Trophoblast cell (in vitro differentiated cells and primary cell): Measurements from ENCODE around the gene MINPP1.

Source experiments
- DNase-seq, 2 donors: peaks; one replicate each; pipeline ENCODE4 v3.0.0-alpha.2; 2016
- H2AFZ ChIP-seq: 2 replicates; pipeline ENCODE4 v1.6.1; 2013; ENCODE audit warnings: low read length, moderate library complexity, mild to moderate bottlenecking; ENCODE audit not compliant: insufficient read depth, poor library complexity
- H2AK5ac ChIP-seq: 2 replicates; pipeline ENCODE4 v1.6.1; 2013; ENCODE audit warnings: mild to moderate bottlenecking, low read length
- H2BK120ac ChIP-seq: 2 replicates; pipeline ENCODE4 v1.6.1; 2013; ENCODE audit warnings: low read length, mild to moderate bottlenecking, moderate library complexity; ENCODE audit not compliant: insufficient read depth, poor library complexity
- H2BK12ac ChIP-seq: 2 replicates; pipeline ENCODE4 v1.6.1; 2013; ENCODE audit warnings: mild to moderate bottlenecking, low read length, moderate library complexity
- H2BK5ac ChIP-seq: 2 replicates; pipeline ENCODE4 v1.6.1; 2013; ENCODE audit warnings: low read length, low read depth, moderate library complexity, mild to moderate bottlenecking; ENCODE audit not compliant: poor library complexity
- H3K14ac ChIP-seq: 2 replicates; pipeline ENCODE4 v1.6.1; 2013; ENCODE audit warnings: mild to moderate bottlenecking, low read length
- H3K18ac ChIP-seq: 2 replicates; pipeline ENCODE4 v1.6.1; 2013; ENCODE audit warnings: mild to moderate bottlenecking, low read length
- H3K23ac ChIP-seq: 2 replicates; pipeline ENCODE4 v1.6.1; 2013; ENCODE audit warnings: low read length
- H3K27ac ChIP-seq: 2 replicates; pipeline ENCODE4 v1.5.1; 2013; ENCODE audit warnings: low read depth, mild to moderate bottlenecking, inconsistent platforms, low read length, moderate library complexity
- H3K27me3 ChIP-seq: 2 replicates; pipeline ENCODE4 v1.6.1; 2013; ENCODE audit warnings: inconsistent platforms, mild to moderate bottlenecking, low read length, moderate library complexity; ENCODE audit not compliant: insufficient read depth
- H3K36me3 ChIP-seq, 2 experiments: 1 replicate in 1 of 2; 2 replicates in 1 of 2; pipeline ENCODE4 v1.6.1; 2013; ENCODE audit warnings: low read length in 2 of 2, mild to moderate bottlenecking in 2 of 2, moderate library complexity in 1 of 2; ENCODE audit not compliant: insufficient read depth in 2 of 2, control insufficient read depth in 1 of 2
- H3K4ac ChIP-seq: 2 replicates; pipeline ENCODE4 v1.6.1; 2013; ENCODE audit warnings: low read depth, mild to moderate bottlenecking, low read length, moderate library complexity
- H3K4me1 ChIP-seq, 2 experiments: 1 replicate in 1 of 2; 2 replicates in 1 of 2; pipeline ENCODE4 v1.6.1; 2013; ENCODE audit warnings: low read length in 2 of 2, mild to moderate bottlenecking in 2 of 2, moderate library complexity in 1 of 2; ENCODE audit not compliant: insufficient read depth in 2 of 2, control insufficient read depth in 1 of 2
- H3K4me2 ChIP-seq: 2 replicates; pipeline ENCODE4 v1.6.1; 2013; ENCODE audit warnings: inconsistent platforms, mild to moderate bottlenecking, low read length, moderate library complexity
- H3K4me3 ChIP-seq: 2 replicates; pipeline ENCODE4 v1.5.1; 2013; ENCODE audit warnings: mild to moderate bottlenecking, low read depth, low read length, inconsistent platforms
- H3K79me1 ChIP-seq: one replicate; pipeline ENCODE4 v1.6.1; 2013; ENCODE audit warnings: low read length
- H3K79me2 ChIP-seq: 2 replicates; pipeline ENCODE4 v1.6.1; 2013; ENCODE audit warnings: low read length, mild to moderate bottlenecking; ENCODE audit not compliant: control insufficient read depth, insufficient read depth, poor library complexity
- H3K9ac ChIP-seq: 2 replicates; pipeline ENCODE4 v1.6.1; 2013; ENCODE audit warnings: mild to moderate bottlenecking, low read length
- H3K9me3 ChIP-seq: 2 replicates; pipeline ENCODE4 v1.6.1; 2013; ENCODE audit warnings: low read depth, mild to moderate bottlenecking, control low read depth, inconsistent platforms, low read length; ENCODE audit not compliant: insufficient read depth
- H4K12ac ChIP-seq: 2 replicates; pipeline ENCODE4 v1.6.1; 2013; ENCODE audit warnings: low read depth, mild to moderate bottlenecking, low read length, moderate library complexity
- H4K8ac ChIP-seq: 2 replicates; pipeline ENCODE4 v1.6.1; 2013; ENCODE audit warnings: low read depth, mild to moderate bottlenecking, low read length, moderate library complexity
- H4K91ac ChIP-seq: one replicate; pipeline ENCODE4 v1.6.1; 2013; ENCODE audit warnings: low read depth, mild to moderate bottlenecking, low read length, moderate library complexity
- WGBS: extraction: QIAGEN DNeasy Blood & Tissue Kit; methylation state at CpG from one replicate; pipeline ENCODE4 v1.1.7; 2013; ENCODE audit warnings: missing lambda C conversion rate; ENCODE audit not compliant: insufficient read length, insufficient coverage; ENCODE audit errors: extremely low coverage; 5-methylcytosine and 5-hydroxymethylcytosine counted together

Gene MINPP1

GRCh38 chr10:87552248-87552929 is 47.7 kb downstream of the MINPP1 start:
- Histone ChIP-seq H4K8ac (no peak overlapping the region), H4K12ac (no peak overlapping the region), H4K91ac (no peak overlapping the region), H3K27ac (no peak overlapping the region), H3K4ac (no peak overlapping the region), H3K4me3 (no peak overlapping the region), H3K9me3 (no peaks in the 10 kb centered on the region), H3K23ac (no peak overlapping the region), H3K9ac (no peak overlapping the region), H2BK12ac (no peak overlapping the region), H2BK120ac (no peak overlapping the region), H3K27me3 (no peaks in the 10 kb centered on the region), H2AFZ (no peak overlapping the region), H3K4me2 (no peak overlapping the region), H3K14ac (no peak overlapping the region), H3K79me2 (no peaks in the 10 kb centered on the region), H3K18ac (no peak overlapping the region), H3K4me1 (peaks cover 0 to 2% of the 10 kb centered on the region in 2 experiments), H3K36me3 (no peaks in the 10 kb centered on the region), H2BK5ac (no peak overlapping the region), H2AK5ac (no peak overlapping the region), H3K79me1 (no peaks in the 10 kb centered on the region)
- DNase-seq = no peak
- WGBS = no CpG with 5 or more reads among the region's 2 CpGs

GRCh38 chr10:87557409-87557808 is 52.7 kb downstream of the MINPP1 start:
- Histone ChIP-seq H2AFZ (no peak overlapping the region), H4K12ac (no peak overlapping the region), H2AK5ac (no peak overlapping the region), H3K4me3 (no peak overlapping the region), H3K9me3 (no peaks in the 10 kb centered on the region), H3K36me3 (no peaks in the 10 kb centered on the region), H2BK12ac (no peak overlapping the region), H3K23ac (no peak overlapping the region), H3K18ac (no peak overlapping the region), H3K27me3 (no peaks in the 10 kb centered on the region), H3K14ac (no peak overlapping the region), H3K9ac (no peak overlapping the region), H2BK5ac (no peak overlapping the region), H4K8ac (no peak overlapping the region), H4K91ac (no peak overlapping the region), H2BK120ac (no peak overlapping the region), H3K27ac (no peak overlapping the region), H3K79me2 (no peaks in the 10 kb centered on the region), H3K4me1 (no peaks in the 10 kb centered on the region), H3K4me2 (no peak overlapping the region), H3K79me1 (no peaks in the 10 kb centered on the region), H3K4ac (no peak overlapping the region)
- no peak for DNase-seq
- no CpG with 5 or more reads among the region's 3 CpGs for WGBS

GRCh38 chr10:87558333-87558732 is 53.6 kb downstream of the MINPP1 start:
- no peaks in the 10 kb centered on the region for H3K27me3 ChIP-seq
- H2BK120ac ChIP-seq = no peak overlapping the region
- no peak overlapping the region for H3K23ac ChIP-seq
- H3K9me3 ChIP-seq = peaks cover 3% of the 10 kb centered on the region
- H2AK5ac ChIP-seq = no peak overlapping the region
- H2AFZ ChIP-seq = no peak overlapping the region
- H3K9ac ChIP-seq = no peak overlapping the region
- WGBS = no CpG with 5 or more reads among the region's 1 CpG
- H3K79me1 ChIP-seq = no peaks in the 10 kb centered on the region
- no peaks in the 10 kb centered on the region for H3K36me3 ChIP-seq
- H4K91ac ChIP-seq = no peak overlapping the region
- H3K79me2 ChIP-seq = no peaks in the 10 kb centered on the region
- no peak overlapping the region for H4K12ac ChIP-seq
- no peak overlapping the region for H3K14ac ChIP-seq
- H4K8ac ChIP-seq = no peak overlapping the region
- no peak overlapping the region for H2BK12ac ChIP-seq
- H3K4me3 ChIP-seq = no peak overlapping the region
- DNase-seq = no peak
- no peak overlapping the region for H2BK5ac ChIP-seq
- no peak overlapping the region for H3K4ac ChIP-seq
- no peak overlapping the region for H3K4me2 ChIP-seq
- no peak overlapping the region for H3K18ac ChIP-seq
- no peak overlapping the region for H3K27ac ChIP-seq
- H3K4me1 ChIP-seq = no peaks in the 10 kb centered on the region

GRCh38 chr10:87559392-87559791 is 54.7 kb downstream of the MINPP1 start:
- Histone ChIP-seq H2BK120ac (no peak overlapping the region), H3K79me2 (no peaks in the 10 kb centered on the region), H2AFZ (no peak overlapping the region), H3K23ac (no peak overlapping the region), H3K4me3 (no peak overlapping the region), H2BK5ac (no peak overlapping the region), H4K12ac (no peak overlapping the region), H3K79me1 (no peaks in the 10 kb centered on the region), H3K27me3 (no peaks in the 10 kb centered on the region), H3K4me1 (no peaks in the 10 kb centered on the region), H4K8ac (no peak overlapping the region), H3K18ac (no peak overlapping the region), H3K36me3 (no peaks in the 10 kb centered on the region), H2AK5ac (no peak overlapping the region), H3K9ac (no peak overlapping the region), H3K4me2 (no peak overlapping the region), H2BK12ac (no peak overlapping the region), H3K4ac (no peak overlapping the region), H3K14ac (no peak overlapping the region), H4K91ac (no peak overlapping the region), H3K27ac (no peak overlapping the region), H3K9me3 (peaks cover 10% of the 10 kb centered on the region)
- DNase-seq = no peak
- WGBS = no CpG with 5 or more reads among the region's 3 CpGs
